Stomach smooth muscle (tissue), 2 donors: ENCODE results near the gene DIPK1C.

Experiments
- H3K27ac ChIP-seq: one replicate; pipeline ENCODE4 v1.7.0; 2013; ENCODE audit warnings: mild to moderate bottlenecking, low read length, inconsistent platforms
- H3K27me3 ChIP-seq, 2 donors: one replicate each; pipeline ENCODE4 v1.7.0; 2013; ENCODE audit warnings: low read length in 2 of 2; ENCODE audit not compliant: insufficient read depth in 2 of 2, control insufficient read depth in 1 of 2
- H3K36me3 ChIP-seq, 2 donors: one replicate each; pipeline ENCODE4 v1.7.0; 2013; ENCODE audit warnings: low read length in 2 of 2; ENCODE audit not compliant: control insufficient read depth in 2 of 2, insufficient read depth in 2 of 2
- H3K4me1 ChIP-seq: one replicate; pipeline ENCODE4 v1.7.0; 2013; ENCODE audit warnings: low read length; ENCODE audit not compliant: control insufficient read depth, insufficient read depth
- H3K4me3 ChIP-seq, 2 donors: one replicate each; pipeline ENCODE4 v1.7.0; 2013; ENCODE audit warnings: low read length in 2 of 2
- H3K9ac ChIP-seq, 2 donors: one replicate each; pipeline ENCODE4 v1.7.0; 2013; ENCODE audit warnings: low read length in 2 of 2, mild to moderate bottlenecking in 1 of 2
- H3K9me3 ChIP-seq, 2 donors: one replicate each; pipeline ENCODE4 v1.7.0; 2013; ENCODE audit warnings: low read length in 2 of 2; ENCODE audit not compliant: control insufficient read depth in 2 of 2
- donor health status: healthy.
- donor health status: Pancreatic carcinoma.

The DIPK1C gene

DNA sequence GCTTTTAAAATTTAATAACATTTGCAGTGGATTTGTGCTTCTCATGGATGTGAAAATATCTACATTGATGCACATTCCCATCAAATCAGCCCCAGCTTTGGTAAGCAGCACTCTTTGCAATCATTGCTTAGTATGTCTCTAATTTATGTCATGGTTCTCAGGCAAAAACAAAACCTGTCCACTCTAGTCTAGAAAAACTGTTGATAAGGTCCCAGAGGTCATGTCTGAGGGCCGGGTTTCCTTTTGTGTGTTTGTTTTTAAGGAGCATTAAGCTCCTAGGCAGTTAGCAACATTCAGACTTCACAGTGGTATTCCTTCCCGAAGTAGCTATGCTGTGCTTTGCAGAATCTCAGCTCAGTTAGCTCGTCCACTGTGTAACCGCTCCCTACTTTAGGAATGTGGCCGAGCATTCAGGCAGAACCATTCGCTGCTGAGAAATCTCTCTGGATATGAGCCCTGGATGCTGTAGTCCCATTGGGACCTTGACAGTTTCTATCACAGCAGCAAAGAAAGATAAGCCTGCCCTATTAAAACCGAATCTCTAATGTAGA, 4.0 kb downstream of the DIPK1C start:
- Histone ChIP-seq H3K9me3 (no peaks in the 10 kb centered on the region), H3K4me1 (peaks cover 13% of the 10 kb centered on the region), H3K9ac (no peak overlapping the region), H3K27ac (no peak overlapping the region), H3K36me3 (no peaks in the 10 kb centered on the region), H3K27me3 (peaks cover 27 to 40% of the 10 kb centered on the region in 2 donors), H3K4me3 (no peak overlapping the region)

DNA sequence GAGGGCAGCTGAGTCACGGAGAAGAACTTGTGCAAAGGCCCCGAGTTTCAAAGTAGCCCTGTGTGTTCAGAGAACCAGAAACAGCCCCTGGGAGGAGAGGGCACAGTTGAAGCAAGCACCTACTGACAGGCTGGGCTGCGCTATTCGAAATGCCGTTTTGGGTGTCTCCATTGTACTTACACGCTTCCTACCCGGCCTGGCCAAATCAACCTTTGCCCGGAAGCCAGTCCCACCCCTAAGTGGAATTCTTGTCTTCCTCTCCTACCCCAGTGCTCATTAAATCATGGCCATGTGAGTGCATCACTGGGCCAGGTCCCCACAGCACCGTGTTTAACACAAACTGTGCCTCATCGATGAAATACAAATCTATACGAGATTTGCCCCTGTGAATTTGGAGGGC, 6.0 kb downstream of the DIPK1C start:
- no peak overlapping the region for H3K9ac ChIP-seq
- H3K36me3 ChIP-seq, result no peaks in the 10 kb centered on the region
- H3K9me3 ChIP-seq, result no peaks in the 10 kb centered on the region
- H3K27me3 ChIP-seq, result peaks cover 18 to 29% of the 10 kb centered on the region in 2 donors
- no peak overlapping the region for H3K4me3 ChIP-seq
- H3K27ac ChIP-seq, result no peak overlapping the region
- H3K4me1 ChIP-seq, result peaks cover 3% of the 10 kb centered on the region

DNA sequence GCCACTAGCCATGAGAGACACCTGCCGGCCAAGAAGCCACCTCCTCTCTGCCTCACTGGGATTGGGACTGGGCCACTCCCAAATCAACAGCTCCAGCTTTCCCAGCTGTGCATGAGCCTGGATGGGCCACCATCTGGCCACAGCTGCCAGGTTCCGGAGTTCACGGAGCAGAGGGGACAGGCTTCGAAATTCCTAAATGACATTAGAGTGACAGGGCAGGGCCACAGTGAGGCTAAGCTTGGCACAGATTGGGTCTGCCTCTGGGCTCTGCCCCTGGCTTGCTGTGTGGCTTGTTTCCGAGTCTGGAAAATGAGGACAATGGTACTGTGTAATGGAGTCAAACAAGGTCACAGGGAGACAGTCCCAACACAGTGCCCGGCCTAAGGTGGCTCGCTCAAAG, 6.5 kb downstream of the DIPK1C start:
- no peaks in the 10 kb centered on the region for H3K4me1 ChIP-seq
- H3K27me3 ChIP-seq, result peaks cover 17 to 24% of the 10 kb centered on the region in 2 donors
- H3K9me3 ChIP-seq, result no peaks in the 10 kb centered on the region

DNA sequence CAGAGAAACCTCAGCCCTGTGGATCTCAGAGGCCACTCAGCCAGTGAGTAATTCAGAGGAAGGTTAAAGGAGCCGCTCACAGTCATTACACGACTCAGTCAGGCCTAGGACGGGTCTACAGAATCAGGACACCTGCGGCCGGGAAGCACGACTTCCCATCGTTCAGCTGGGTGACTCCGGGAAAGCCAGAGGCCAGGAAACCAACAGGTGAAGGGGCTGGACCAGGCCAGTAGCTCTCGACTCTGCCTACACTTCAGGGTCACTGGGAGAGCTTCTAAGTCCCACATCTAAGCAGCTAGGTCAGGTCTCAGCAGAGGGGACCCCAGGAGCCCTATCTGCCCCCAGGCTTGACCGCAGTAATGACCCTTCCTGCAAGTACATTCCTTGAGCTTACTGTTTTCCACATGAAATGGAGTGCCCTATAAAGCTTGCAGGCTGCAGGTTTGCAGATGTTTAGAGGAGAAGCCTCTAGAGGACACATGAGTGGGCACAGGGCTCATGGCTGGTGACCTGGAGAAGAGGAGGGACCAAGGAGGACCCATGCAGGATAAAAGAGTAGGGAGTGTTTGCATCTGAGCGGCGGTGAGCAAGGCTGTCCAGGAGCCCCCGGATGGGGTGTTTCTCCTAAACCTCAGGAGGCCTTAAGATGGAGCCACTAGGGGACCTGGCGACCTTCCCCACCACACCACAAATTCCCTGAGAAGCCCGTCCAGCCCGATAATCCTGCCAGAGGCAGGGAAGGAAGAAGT, 9.5 kb downstream of the DIPK1C start:
- Histone ChIP-seq H3K4me1 (no peaks in the 10 kb centered on the region), H3K36me3 (no peaks in the 10 kb centered on the region), H3K27me3 (peaks cover 6 to 7% of the 10 kb centered on the region in 2 donors), H3K9me3 (no peaks in the 10 kb centered on the region), H3K4me3 (no peak overlapping the region), H3K27ac (no peak overlapping the region), H3K9ac (no peak overlapping the region)

More for the DNA sequence above, 6.5 kb downstream of the DIPK1C start:
- H3K9ac ChIP-seq, result no peak overlapping the region
- no peaks in the 10 kb centered on the region for H3K36me3 ChIP-seq
- H3K4me3 ChIP-seq, result no peak overlapping the region
- H3K27ac ChIP-seq, result no peak overlapping the region

DNA sequence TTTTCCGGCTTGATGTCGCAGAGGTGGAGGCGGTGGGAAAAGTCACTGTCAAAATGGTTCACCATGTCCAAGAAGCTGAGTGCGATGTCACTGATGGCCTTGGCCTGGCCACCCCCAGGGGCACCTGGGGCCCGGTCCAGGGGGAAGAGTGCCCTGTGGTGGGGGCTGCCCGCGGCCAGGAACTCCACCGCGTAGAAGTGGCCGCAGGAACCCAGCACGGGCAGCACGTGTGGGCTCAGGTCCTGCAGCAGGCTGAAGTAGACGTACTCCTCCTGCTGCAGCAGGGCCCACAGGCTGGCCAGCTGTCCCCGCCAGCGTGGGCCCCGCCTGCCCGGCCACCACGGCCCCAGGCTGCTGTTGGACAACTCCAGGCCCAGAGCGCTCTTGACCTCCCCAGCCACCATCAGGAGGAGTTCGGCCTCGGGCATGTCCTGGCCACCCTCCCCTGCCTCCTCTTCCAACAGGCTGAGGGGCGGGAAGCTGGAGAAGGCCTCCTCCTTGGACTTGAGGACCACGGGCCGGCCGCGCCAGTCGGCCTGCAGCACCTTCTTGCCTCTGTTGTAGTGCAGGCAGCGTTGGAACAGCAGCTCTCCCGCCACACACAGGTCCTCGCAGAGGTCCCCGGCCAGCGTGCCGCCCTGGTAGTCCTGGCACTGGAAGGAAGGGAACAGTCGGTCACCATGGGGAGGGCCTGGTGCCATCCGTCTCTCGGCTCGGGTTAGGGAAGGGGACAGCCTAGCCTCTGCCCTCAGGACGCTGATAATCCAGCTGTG, 10.3 kb downstream of the DIPK1C start:
- H3K4me1 ChIP-seq, result no peaks in the 10 kb centered on the region
- no peaks in the 10 kb centered on the region for H3K9me3 ChIP-seq
- H3K4me3 ChIP-seq, result no peak overlapping the region
- H3K27ac ChIP-seq, result no peak overlapping the region
- H3K36me3 ChIP-seq, result no peaks in the 10 kb centered on the region
- no peak overlapping the region for H3K9ac ChIP-seq
- peaks cover 6 to 7% of the 10 kb centered on the region in 2 donors for H3K27me3 ChIP-seq

DNA sequence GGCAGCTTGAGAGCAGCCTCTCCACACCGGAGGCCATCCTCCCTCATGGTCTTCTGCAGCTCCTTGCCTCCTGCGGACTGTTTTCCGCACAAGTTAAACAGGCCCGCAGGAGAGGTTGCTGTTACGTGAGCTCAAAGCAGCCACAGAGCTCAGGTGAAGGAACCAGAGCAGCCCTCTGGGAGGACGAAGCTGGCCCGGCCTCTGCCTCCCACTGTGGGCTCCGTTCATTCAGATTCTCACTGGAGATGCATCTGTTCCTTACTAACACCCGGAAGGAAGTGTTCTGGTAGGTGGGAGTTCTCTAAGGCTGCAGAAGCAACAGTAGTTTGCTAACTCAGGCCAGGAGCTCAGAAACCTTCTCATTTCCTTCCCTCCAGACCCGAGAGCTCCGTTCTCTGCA, 10.9 kb downstream of the DIPK1C start:
- no peaks in the 10 kb centered on the region for H3K36me3 ChIP-seq
- H3K9ac ChIP-seq, result no peak overlapping the region
- H3K27ac ChIP-seq, result no peak overlapping the region
- H3K4me3 ChIP-seq, result no peak overlapping the region
- no peaks in the 10 kb centered on the region for H3K9me3 ChIP-seq
- peaks cover 6 to 7% of the 10 kb centered on the region in 2 donors for H3K27me3 ChIP-seq
- no peaks in the 10 kb centered on the region for H3K4me1 ChIP-seq

DNA sequence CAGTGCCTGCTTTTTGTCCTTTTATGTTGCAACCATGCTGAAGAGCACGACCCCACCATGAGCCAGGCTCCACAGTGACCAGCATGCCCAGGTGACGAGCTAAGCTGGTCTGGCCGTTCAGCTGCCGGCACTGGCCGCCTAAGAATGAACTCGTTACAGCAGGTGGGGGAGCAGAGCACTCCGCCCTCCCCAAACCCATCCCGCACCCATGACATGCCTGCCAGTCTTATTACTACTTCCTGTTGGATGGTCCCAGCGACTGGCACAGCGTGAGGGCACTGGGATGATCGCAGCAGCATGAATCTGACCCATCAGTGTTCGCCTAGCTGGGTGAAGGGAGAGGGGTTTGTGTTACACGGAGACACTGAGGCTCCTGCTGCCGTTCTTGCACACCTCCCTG, 11.5 kb downstream of the DIPK1C start:
- H3K36me3 ChIP-seq, result no peaks in the 10 kb centered on the region
- no peak overlapping the region for H3K4me3 ChIP-seq
- H3K27me3 ChIP-seq, result peaks cover 2 to 6% of the 10 kb centered on the region in 2 donors
- no peaks in the 10 kb centered on the region for H3K9me3 ChIP-seq
- no peak overlapping the region for H3K9ac ChIP-seq
- no peaks in the 10 kb centered on the region for H3K4me1 ChIP-seq
- no peak overlapping the region for H3K27ac ChIP-seq

DNA sequence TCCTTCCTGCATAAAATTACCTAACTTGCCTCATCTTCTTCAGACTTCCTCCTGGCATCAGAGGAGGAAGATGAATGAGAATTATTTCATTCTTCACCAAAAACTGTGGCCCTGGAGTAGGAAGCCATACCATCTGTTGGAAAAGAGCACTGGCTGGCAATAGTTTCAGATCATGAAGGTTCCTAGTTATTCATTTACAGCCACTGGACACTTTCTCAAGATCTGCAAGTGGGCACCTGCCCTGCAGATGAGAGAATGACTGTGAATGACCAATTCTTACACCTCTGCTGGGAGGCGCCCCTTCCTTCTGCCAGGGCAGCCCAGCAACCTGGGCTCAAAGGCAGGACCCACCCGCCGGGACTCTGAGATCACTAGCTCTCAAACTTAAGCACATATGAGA, 13.0 kb downstream of the DIPK1C start:
- H3K27ac ChIP-seq, result no peak overlapping the region
- peaks cover 2 to 6% of the 10 kb centered on the region in 2 donors for H3K27me3 ChIP-seq
- no peak overlapping the region for H3K4me3 ChIP-seq
- H3K9ac ChIP-seq, result no peak overlapping the region
- H3K36me3 ChIP-seq, result no peaks in the 10 kb centered on the region
- H3K9me3 ChIP-seq, result no peaks in the 10 kb centered on the region
- no peaks in the 10 kb centered on the region for H3K4me1 ChIP-seq

DNA sequence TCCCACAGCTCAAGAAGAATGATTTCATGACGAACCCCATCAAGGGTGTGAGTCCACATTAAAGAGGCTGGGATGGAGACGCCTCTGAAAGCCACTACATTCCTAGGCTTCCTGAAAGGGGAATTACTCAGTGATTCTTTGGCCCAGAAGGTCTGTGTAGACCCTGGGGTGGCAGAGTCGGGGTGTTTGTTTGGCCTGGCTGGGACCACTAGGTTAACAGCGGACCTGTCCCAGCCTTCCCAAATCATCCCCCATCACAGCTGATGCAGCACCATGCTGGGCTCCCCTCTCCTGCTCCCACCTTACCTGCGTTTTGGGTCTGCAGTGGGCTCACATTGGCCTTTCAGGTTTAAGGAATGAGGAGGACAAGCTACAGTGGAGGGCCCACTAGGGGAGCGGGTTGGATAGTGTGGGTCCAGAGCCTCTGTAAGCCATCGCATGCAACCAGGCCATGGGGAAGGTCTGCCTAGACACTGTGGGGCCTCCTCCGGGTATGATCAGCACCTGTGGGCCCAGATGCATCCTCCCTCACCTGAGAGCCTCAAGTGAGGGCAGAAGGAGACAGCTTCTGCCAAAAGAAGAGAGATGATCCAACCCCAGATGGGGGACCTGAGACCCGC, 16.2 kb downstream of the DIPK1C start:
- H3K27ac ChIP-seq, result no peak overlapping the region
- H3K9ac ChIP-seq, result no peak overlapping the region
- no peaks in the 10 kb centered on the region for H3K36me3 ChIP-seq
- no peaks in the 10 kb centered on the region for H3K4me1 ChIP-seq
- H3K27me3 ChIP-seq, result peaks cover 2% of the 10 kb centered on the region in 2 donors
- no peaks in the 10 kb centered on the region for H3K9me3 ChIP-seq
- no peak overlapping the region for H3K4me3 ChIP-seq

DNA sequence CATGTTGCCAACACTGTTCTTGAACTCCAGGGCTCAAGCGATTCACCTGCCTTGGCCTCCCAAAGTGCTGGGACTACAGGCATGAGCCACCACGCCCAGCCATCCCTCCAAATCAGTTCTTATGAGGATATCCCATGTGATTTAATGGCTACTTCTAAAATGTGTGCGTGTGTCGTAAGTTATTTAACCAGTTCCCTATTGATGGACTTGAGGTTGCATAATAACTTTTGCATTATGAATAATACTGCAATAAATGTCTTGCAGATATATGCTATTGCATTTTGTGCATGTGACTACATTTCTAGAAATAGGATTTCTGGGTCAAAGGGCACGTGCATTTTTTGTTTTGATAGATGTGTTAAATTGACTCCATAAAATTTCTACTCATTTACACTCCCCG, 19.0 kb downstream of the DIPK1C start:
- no peak overlapping the region for H3K9ac ChIP-seq
- no peak overlapping the region for H3K27ac ChIP-seq
- no peaks in the 10 kb centered on the region for H3K9me3 ChIP-seq
- no peaks in the 10 kb centered on the region for H3K4me1 ChIP-seq
- H3K4me3 ChIP-seq, result no peak overlapping the region
- H3K27me3 ChIP-seq, result peaks cover 0 to 4% of the 10 kb centered on the region in 2 donors
- H3K36me3 ChIP-seq, result no peaks in the 10 kb centered on the region
